HG02884 (cell line): Measurements from ENCODE around the gene ATP1B3.
"Not testable (repeated sequence)": the region's sequence is repeated elsewhere in the genome, so short reads cannot be mapped to it uniquely, and the experiment has no call there.

ENCODE experiments used
- ATAC-seq: cut with Tn5 transposase; IDR thresholded peaks from one replicate; pipeline ENCODE4 v1.9.1; 2021; ENCODE audit warnings: mild to moderate bottlenecking, moderate library complexity; ENCODE audit not compliant: unreplicated experiment

Gene ATP1B3

DNA sequence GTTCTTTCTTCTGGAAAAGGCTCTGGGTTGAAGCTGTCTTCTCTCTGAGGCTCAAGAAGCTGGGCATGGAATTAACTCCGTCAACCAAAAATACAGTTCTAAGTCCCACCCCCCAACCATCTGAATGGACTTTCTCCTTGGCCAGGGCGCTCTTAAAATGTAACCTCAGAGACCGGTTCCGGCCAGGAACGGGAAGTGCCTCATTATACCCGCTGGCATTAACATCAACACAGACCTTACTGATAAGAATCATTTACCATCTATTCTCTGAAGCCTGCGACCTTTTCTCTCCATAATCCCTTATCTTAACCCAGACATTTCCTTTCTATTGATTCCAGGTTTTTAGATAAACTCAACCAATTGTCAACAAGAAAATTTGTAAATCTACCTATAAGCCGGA, 64.7 kb downstream of the ATP1B3 start:
- no peak for ATAC-seq

DNA sequence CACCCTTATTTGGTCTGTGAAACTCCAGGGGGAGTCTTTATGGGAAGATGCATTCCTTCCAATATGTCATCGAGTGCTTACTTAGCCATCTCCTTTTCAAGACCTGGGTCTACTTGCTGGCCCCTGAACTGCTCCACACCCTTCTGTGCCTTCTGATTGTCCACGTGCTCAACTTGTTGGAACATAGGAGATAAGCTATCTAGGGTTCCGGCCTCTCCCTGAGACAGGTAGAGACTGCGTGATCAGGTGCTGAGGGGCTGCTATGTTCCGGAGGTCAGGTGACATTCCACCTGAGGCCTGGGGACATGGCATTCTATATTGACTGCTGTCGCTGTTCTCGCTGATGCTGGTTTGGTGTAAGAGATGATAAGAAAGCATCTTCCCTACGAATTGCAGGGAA, 65.6 kb downstream of the ATP1B3 start:
- no peak for ATAC-seq

DNA sequence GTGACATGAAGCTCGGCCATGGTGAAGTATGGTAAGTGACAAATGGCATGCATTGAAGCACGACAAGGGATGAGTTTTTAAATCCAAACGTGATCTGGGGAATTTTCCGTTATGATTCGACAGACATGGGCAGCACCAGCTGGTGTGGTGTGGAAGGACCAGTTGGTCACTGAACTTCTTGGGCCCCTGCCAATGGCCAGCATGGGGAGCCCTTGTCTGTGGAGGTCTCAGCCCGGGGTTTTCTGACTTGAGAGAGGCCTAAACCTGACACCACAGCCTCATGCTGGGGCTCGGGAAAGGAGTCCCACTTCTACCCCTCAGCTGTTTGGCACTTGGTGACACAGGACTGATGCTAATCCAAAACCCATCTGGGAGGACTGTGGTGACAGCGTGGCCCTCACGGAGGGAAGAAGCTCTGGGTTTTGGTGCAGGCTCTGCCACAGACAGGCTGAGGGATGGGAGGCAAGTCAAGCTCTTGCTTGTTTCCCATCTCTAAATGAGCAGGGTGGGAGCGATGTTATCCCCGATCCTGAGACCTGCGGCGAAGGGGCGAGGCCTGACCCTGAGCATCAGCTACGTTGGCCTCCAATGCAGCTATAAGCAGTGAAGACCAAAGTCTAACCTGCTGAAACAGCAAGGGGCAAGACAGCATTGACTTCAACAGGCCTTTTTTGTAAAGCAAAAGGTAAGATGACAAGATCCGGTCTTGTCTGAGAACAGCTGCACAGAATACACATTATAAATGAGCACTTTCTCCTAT, 69.5 kb downstream of the ATP1B3 start:
- ATAC-seq, result no peak

DNA sequence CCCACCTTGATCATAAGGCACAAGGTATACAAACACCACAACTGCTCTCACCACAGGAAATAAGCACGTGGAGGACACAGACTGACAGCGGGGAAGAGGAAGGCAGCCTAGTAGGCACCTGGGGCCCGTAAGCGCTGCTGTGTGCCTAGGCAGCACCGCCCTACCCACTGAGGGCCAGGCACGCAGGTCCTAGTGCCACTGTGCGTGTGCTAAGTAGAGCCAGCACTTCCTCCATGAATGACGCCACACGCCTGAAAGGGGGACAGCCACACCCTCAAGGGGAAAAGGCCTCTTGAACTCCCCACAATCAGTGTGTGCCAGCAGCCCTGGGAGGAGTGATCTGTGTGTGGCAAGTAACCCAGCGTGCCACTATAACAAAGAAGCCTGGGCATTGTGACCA, 73.0 kb downstream of the ATP1B3 start:
- no peak for ATAC-seq

DNA sequence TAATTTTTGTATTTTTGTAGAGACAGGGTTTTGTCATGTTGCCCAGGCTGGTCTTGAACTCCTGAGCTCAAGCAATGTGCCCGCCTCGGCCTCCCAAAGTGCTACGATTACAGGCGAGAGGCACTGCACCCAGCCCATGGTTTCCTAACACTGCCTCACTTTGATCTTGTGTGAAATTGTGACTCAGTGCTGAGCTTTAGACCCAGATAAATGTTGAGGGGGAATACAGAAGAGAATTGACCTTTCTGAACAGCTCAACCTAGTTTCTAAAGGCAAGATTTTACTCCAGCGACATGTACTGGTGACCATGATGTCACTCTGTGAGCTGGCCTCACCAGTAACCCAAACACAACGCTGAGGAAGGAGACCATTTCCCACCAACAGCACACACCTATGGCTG, 73.5 kb downstream of the ATP1B3 start:
- ATAC-seq, result no peak

DNA sequence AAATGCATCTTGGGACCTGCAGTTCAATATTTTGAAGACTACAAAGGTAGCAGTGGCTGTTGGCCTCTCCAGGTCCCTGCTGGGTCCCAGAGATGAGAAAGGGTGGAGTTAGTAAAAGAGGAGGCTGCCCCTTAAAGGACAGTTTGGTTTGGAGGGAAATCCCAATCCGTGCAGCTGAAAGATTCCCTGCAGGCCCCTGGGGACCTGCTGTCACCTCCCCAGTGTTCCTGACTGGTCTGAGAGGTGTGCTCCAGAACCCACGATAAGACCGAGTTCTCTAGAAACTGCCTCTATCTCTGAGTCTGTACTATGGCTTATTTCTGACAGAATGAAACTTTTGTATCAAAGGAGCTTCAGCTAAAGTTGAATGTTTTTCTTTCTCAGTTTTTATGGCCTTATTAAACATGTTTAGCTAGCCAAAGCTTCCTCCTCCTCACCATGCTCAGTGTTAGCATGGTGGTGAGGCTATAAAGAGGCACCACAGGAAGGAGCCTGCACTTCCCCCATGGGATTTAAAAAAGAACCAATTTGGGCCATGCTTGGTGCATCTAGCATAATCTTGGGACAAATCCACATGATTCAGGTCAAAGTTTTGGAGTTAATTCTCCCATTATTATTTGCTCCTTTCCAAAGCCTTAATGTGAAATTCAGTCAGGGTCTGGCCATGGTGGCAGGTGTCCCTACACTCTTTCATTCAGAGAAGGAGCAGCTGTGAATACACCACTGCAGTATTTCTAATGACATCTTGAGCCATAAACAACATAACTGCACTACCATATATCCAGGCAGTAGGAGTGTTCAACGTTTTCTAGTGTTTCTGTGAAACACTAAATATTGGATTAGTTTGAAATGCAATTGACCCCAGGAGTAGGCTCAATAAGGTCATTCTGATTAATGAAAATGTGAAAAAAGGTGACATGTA, 74.4 kb downstream of the ATP1B3 start:
- ATAC-seq, result no peak

DNA sequence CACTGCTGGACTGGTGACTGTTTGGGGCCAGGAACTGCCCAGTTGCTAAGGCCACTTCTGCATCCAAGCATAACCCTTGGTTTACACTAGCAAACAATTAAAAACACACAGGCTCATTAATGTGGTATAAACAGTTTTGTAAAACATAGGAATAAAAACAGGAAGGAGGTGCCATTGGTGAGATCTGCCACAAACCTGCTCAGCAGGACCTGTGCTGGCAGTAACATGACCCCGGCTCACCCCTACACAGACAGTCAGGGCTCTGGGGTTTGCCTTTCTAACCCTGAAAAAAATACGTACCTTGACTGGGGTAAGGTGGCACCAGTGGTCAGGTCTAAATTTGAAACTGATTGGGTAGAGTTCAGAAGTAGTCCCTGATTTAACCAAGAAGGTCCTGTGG, 76.2 kb downstream of the ATP1B3 start:
- no peak for ATAC-seq

DNA sequence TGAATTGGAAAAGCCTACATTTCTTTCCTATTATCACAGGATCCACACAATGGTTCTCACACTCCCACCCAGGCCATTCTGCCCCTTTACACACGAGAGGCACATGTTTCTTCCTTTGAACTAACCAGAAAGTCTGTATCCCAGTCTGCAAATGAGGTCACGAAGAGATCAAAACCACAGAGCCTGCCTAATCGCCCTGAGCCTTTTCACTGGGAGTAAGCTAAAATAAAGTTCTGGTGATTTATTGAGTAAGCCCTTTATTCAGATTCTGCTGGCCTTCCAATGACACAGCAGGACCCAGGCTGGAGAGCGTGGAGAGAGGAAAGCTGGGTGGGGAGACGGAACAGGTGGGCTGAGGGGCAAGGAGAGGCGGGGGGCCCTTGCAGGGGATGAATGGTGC, 78.7 kb downstream of the ATP1B3 start:
- no peak for ATAC-seq

DNA sequence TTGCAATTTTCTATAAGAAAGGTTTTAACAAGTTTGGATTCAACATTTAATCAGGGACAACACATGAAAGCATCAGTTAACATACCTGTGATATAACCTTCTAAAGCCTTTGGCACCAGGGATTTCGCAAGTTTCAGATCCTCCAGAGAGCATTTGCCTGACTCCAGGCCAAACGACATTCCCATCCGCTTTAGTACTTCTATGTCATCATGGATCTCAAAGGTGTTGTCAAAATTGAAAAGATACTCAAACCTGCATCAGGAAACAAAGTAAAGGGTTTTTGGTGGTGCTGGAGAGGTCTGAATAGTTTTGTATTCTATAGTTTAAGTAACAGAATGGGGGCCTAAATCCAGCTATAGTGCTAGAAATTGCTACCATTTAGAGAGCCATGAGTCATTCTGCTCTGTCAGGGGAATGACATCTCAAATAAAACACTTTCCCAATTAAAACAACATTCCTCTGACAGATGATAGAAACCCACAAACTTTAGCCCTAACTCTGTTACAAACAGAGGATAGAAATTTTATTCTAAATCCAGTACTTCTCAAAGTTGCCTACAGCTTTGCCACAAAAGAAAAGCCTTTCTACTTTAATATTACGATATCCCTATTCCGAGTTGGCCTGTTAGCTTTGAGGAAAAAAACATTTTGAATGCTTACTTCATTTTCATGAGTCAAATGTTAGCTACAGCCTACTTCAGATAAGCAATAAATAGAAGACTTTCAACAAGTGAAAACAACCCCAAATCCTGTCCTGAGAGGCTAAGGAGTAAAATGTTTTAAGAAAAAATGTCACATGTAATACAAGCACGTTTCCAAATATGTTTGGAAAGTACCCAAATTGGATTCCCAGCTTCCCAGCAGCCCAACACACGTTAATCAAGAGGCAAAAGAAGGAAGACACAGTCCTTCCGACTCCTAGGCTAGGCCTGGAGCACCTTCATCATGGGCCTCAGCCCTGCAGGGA, 83.4 kb downstream of the ATP1B3 start:
- no peak for ATAC-seq

DNA sequence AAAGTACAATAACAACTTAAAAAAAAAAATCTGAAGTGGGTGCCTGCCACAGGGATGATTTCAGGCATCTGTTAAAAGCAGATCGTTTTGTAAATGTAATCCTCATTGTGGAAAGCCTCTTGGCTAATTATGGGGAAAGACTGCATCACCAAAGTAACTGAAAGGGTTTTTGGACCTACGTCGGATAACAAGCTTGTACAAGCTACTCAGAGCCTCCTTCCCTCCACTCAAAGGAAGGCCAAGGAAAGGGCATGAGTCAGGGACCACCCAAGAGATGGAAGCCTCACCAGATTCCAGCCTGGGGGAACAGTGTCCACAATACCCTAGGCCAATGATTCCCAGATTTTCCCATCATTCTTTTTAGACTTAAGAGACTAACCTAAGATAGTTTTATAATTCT, 84.3 kb downstream of the ATP1B3 start:
- no peak for ATAC-seq

DNA sequence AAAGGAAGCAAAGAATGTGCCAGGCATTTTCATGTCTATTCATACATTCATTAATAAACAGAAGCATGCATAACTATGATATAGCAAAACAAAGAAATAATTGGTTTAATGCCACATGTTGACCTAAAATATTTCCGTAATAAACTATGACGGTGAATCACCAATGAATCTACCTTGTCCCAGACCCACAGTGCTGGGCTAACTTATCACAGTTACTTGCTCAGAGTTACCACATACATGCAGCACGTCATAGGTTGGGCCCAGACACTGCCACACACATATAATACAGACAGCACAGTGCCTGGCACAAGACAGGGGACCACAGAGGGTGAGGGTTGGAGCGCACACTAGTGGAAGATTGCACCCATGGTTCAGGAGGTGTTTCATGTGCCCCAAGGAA, 86.9 kb downstream of the ATP1B3 start:
- ATAC-seq, result no peak

DNA sequence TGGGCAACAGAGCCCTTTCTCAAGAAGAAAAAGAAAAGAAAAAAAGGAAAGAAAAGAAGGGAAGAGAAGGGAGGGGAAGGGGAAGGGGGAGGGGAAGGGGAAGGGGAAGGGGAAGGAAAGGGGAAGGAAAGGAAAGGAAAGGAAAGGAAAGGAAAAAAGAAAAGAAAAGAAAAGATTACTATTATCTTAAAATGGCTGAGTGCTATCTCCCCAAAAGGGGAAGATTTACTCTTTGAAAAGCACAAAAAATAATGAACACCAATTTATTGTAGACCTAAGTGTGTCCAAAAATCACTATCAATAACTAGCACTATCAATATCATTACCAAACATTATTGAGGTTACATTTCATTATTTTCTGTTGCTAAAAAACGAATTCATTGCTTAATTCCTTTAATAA, 89.0 kb downstream of the ATP1B3 start:
- ATAC-seq, result no peak

DNA sequence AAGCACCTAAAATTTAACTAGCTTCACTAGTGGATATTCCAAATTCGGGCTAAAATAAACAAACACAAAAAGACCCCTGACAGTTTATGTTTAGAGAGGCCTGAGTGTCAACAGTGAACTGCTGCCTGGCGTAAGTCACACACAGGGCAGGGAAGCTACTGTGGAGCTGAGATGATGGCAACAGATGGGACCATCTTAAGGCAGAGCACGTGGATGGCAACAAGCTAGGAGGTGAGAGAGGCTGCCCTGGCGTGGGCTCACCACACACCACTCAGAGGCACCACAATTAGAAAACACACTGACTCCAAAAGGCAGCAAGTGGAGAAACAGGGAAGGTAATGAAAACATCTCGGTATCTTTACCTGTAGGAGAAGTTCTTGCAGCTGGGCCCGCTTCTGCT, 93.3 kb downstream of the ATP1B3 start:
- no peak for ATAC-seq

DNA sequence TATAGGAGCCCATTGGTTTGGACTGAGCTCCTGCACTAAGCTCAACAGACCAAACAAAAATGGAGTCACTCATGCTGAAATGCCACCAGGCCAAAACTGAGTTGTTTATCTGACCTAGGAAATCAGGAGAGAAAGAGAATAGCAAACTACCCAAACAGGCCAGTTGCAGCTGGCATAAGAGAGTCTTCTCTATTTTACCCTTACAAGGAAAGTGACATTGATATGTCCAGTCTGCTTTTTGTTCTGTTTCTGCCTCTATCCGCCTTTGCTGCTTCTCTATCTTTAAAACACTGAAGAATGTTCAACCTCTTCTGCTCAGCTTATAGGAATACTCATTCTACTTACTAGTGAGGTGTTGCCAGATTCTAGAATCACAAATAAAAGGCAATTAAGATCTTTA, 95.1 kb downstream of the ATP1B3 start:
- no peak for ATAC-seq

DNA sequence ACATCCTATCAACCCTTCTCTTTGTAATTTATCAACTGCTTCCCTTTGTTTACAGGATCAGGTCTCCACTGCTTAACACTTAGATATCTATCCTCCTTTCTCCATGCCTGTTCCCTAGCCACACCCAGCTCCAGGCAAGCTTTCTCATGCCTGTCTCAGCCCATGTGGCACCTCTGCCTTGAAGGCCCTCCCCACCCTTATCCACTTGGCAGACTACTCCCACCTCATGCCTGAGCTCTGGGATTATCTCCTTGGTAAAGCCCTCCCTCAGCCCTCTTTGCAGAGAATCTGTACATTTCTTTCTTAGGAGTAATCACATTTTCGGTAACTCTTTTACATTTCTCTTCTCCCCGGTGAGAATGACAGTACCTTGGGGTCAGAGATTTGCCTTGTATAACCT, 96.0 kb downstream of the ATP1B3 start:
- ATAC-seq, result no peak

DNA sequence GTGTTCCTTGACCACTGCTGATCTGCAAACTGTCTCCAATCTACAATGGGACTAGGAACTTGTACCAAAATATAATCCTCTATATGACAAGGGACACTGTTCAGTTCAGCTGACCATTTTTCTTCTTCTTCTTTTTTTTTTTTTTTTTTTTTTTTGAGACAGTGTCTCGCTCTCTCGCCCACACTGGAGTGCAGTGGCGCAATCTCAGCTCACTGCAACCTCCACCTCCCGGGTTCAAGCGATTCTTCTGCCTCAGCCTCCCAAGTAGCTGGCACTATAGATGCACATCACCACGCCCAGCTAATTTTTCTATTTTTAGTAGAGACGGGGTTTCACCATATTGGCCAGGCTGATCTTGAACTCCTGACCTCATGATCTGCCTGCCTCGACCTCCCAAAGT, 98.3 kb downstream of the ATP1B3 start:
- ATAC-seq, result not testable (repeated sequence)
